ENCODE results near the gene CDX2. TPM values are rescaled to one million over a fixed set of nuclear protein-coding genes. Genes with fewer than 3 reads are reported as not detected.

Gene CDX2
- total and polyA plus RNA-seq, 2 donors (not counting 1 experiment from before 2014, with no cell fraction given), result not detected

- peaks cover 0 to 85% (median 69%) of the 10 kb centered on the region in 4 experiments for H3K27me3 ChIP-seq (replicated peaks in 1 of 4; ENCODE audit: control extremely low read depth in 1 of 4, control insufficient read depth in 3 of 4, insufficient read depth in 4 of 4, low read length in 3 of 4)
- peaks cover 26% of the 10 kb centered on the region for H3K4me1 Mint-ChIP-seq
- H3K36me3 ChIP-seq (replicated peaks in 1 of 2; ENCODE audit: control extremely low read depth in 1 of 2, control insufficient read depth in 1 of 2, extremely low read depth in 1 of 2, insufficient read depth in 2 of 2, low read length in 1 of 2), result no peaks in the 10 kb centered on the region
- POLR2A ChIA-PET, result interaction anchor here (0.8 kb wide), 1 partner anchor 13 kb away, joined by 4 read pairs; no protein-coding TSS in a partner anchor
- peaks cover 77% of the 10 kb centered on the region for H3K27me3 Mint-ChIP-seq
- TF ChIP-seq EZH2 (IDR thresholded peaks at IDR 0.05; ENCODE audit: borderline replicate concordance, insufficient read depth, low read depth, low read length, poor library complexity, severe bottlenecking), result no peak
- no peak for TF ChIP-seq CTCF (IDR thresholded peaks at IDR 0.05)
- H3K4me3 ChIP-seq (ENCODE audit: control extremely low read depth in 1 of 5, extremely low read depth in 1 of 5, insufficient read depth in 1 of 5, low read depth in 2 of 5, low read length in 4 of 5), result no peak overlapping the region
- no peak overlapping the region for H3K27ac Mint-ChIP-seq
- no peak overlapping the region for H3K9ac ChIP-seq (ENCODE audit: low read length)
- ATAC-seq (ENCODE audit: low read depth) (no peak), DNase-seq (no peak)
- no peaks in the 10 kb centered on the region for H3K79me2 ChIP-seq (ENCODE audit: control insufficient read depth, insufficient read depth, low read length)
- H3K4me1 ChIP-seq (ENCODE audit: control insufficient read depth in 2 of 2, insufficient read depth in 2 of 2, low read length in 2 of 2), result peaks cover 30 to 38% of the 10 kb centered on the region in 2 donors
- 73% methylated on average over 3 of the region's 6 CpGs for WGBS (ENCODE audit: insufficient coverage)
- H3K27ac ChIP-seq (ENCODE audit: low read length in 2 of 2), result no peak overlapping the region
- CTCF ChIA-PET, result interaction anchor here (0.7 to 1.3 kb wide), 3 partner anchors 8 to 132 kb away, joined by 3 to 8 read pairs (median 3); no protein-coding TSS in a partner anchor
- intact Hi-C loops (cut with micrococcal nuclease), result no loop called here
- no peak overlapping the region for H2AFZ ChIP-seq (ENCODE audit: insufficient read depth, low read depth, low read length, poor library complexity, severe bottlenecking)
- no peaks in the 10 kb centered on the region for H3K9me3 Mint-ChIP-seq (ENCODE audit: insufficient read depth)
- H3K4me2 ChIP-seq (replicated peaks; ENCODE audit: low read depth, low read length, poor library complexity, severe bottlenecking), result no peak overlapping the region
- H4K20me1 ChIP-seq (ENCODE audit: control insufficient read depth, insufficient read depth, low read length, poor library complexity, severe bottlenecking), result no peaks in the 10 kb centered on the region
- peak overlapping the region; percentile 60 for H3K4me3 Mint-ChIP-seq
- peaks cover 0 to 36% (median 0%) of the 10 kb centered on the region in 3 donors for H3K9me3 ChIP-seq (ENCODE audit: control extremely low read depth in 1 of 3, control insufficient read depth in 2 of 3, insufficient read depth in 1 of 3, low read length in 2 of 3)
Observed at GRCh38 chr13:27962128-27962841, 6.8 kb downstream of the CDX2 start.

Measured in B cell (primary cell).